DND-41 (cell line): ENCODE data around the gene DHRSX.

Source experiments
- ATAC-seq: fragments of 200-7000 bp; cut with Tn5 transposase; 3 replicates; pipeline ENCODE4 v1.9.1; 2021; ENCODE audit warnings: low read depth; ENCODE audit not compliant: insufficient read depth
- DNase-seq: peaks from one replicate; pipeline ENCODE4 v3.0.0-alpha.2; 2020
- H2AFZ ChIP-seq: 2 replicates; pipeline ENCODE4 v1.6.0; 2012; ENCODE audit warnings: low read depth, low read length
- H3K27ac ChIP-seq: 2 replicates; pipeline ENCODE4 v1.5.1; 2012; ENCODE audit warnings: low read length, inconsistent platforms
- H3K27me3 ChIP-seq: fragments of 200-600 bp; sonication (generic); 2 replicates; pipeline ENCODE4 v1.6.0; 2012; ENCODE audit warnings: low read length, mild to moderate bottlenecking, inconsistent platforms; ENCODE audit not compliant: insufficient read depth, poor library complexity
- H3K36me3 ChIP-seq: 2 replicates; pipeline ENCODE4 v1.5.1; 2012; ENCODE audit warnings: low read length, inconsistent platforms; ENCODE audit not compliant: insufficient read depth
- H3K4me1 ChIP-seq: 2 replicates; pipeline ENCODE4 v1.5.1; 2012; ENCODE audit warnings: mild to moderate bottlenecking, low read length; ENCODE audit not compliant: insufficient read depth
- H3K4me2 ChIP-seq: 2 replicates; pipeline ENCODE4 v1.6.0; 2012; ENCODE audit warnings: mild to moderate bottlenecking, moderate library complexity, low read length, inconsistent platforms; ENCODE audit not compliant: insufficient read depth
- H3K4me3 ChIP-seq, 2 experiments: fragments of 200-600 bp in 1 of 2; shearing (Covaris generic) in 1 of 2; 2 replicates each; pipeline ENCODE4 v1.5.1; 2012 to 2016; ENCODE audit warnings: inconsistent platforms in 2 of 2, low read length in 2 of 2, mild to moderate bottlenecking in 2 of 2, low read depth in 1 of 2, moderate library complexity in 1 of 2
- H3K79me2 ChIP-seq: 2 replicates; pipeline ENCODE4 v1.6.0; 2012; ENCODE audit warnings: low read length, inconsistent platforms; ENCODE audit not compliant: insufficient read depth
- H3K9ac ChIP-seq: 2 replicates; pipeline ENCODE4 v1.6.0; 2012; ENCODE audit warnings: low read depth, mild to moderate bottlenecking, inconsistent platforms, low read length, moderate library complexity
- H3K9me3 ChIP-seq: 2 replicates; pipeline ENCODE4 v1.5.1; 2012; ENCODE audit warnings: low read length, moderate library complexity, mild to moderate bottlenecking, inconsistent platforms; ENCODE audit not compliant: insufficient read depth, severe bottlenecking
- H4K20me1 ChIP-seq: 2 replicates; pipeline ENCODE4 v1.6.0; 2012; ENCODE audit warnings: low read length; ENCODE audit not compliant: insufficient read depth
- EZH2 ChIP-seq: IDR thresholded peaks from 3 replicates; pipeline ENCODE4 v1.6.1; 2012; ENCODE audit warnings: borderline replicate concordance, low read depth, mild to moderate bottlenecking, moderate library complexity, low read length, inconsistent platforms; ENCODE audit not compliant: severe bottlenecking
- TF ChIP-seq, protein P1 (sequence below): IDR thresholded peaks from 2 replicates; pipeline ENCODE4 v1.5.1; 2012; ENCODE audit warnings: borderline replicate concordance, low read length, moderate library complexity, mild to moderate bottlenecking; ENCODE audit not compliant: poor library complexity, severe bottlenecking; ENCODE audit errors: extremely low read depth

Gene DHRSX

DNA sequence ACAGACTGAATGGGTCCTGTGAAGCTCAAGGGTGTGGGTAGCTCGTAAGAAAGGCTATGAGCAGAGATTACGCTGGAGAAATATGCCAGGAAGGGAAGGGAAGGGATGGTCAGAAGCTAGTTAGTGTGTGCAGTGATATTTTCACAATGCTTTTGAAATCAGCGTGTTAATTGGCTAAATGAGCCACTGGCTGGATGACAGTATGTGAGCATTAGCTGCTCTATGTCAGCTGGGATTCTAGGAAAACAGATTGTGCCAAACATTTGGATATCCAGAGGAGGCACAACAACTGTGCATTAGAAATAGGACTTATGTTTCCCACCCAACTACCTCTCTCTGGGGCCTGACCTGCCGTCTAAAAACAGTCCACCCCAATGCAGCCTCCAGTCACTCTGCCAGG, 168.5 kb downstream of the DHRSX start:
- Histone ChIP-seq H3K9me3 (no peaks in the 10 kb centered on the region), H4K20me1 (no peaks in the 10 kb centered on the region), H3K4me2 (no peak overlapping the region), H3K4me3 (no peak overlapping the region), H3K27me3 (no peaks in the 10 kb centered on the region), H2AFZ (no peak overlapping the region), H3K4me1 (no peaks in the 10 kb centered on the region), H3K79me2 (no peaks in the 10 kb centered on the region), H3K9ac (no peak overlapping the region), H3K36me3 (no peaks in the 10 kb centered on the region), H3K27ac (no peak overlapping the region)
- ATAC-seq (no peak), DNase-seq (no peak)
- TF ChIP-seq, protein P1, sequence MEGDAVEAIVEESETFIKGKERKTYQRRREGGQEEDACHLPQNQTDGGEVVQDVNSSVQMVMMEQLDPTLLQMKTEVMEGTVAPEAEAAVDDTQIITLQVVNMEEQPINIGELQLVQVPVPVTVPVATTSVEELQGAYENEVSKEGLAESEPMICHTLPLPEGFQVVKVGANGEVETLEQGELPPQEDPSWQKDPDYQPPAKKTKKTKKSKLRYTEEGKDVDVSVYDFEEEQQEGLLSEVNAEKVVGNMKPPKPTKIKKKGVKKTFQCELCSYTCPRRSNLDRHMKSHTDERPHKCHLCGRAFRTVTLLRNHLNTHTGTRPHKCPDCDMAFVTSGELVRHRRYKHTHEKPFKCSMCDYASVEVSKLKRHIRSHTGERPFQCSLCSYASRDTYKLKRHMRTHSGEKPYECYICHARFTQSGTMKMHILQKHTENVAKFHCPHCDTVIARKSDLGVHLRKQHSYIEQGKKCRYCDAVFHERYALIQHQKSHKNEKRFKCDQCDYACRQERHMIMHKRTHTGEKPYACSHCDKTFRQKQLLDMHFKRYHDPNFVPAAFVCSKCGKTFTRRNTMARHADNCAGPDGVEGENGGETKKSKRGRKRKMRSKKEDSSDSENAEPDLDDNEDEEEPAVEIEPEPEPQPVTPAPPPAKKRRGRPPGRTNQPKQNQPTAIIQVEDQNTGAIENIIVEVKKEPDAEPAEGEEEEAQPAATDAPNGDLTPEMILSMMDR, result no peak
- no peak for TF ChIP-seq EZH2

DNA sequence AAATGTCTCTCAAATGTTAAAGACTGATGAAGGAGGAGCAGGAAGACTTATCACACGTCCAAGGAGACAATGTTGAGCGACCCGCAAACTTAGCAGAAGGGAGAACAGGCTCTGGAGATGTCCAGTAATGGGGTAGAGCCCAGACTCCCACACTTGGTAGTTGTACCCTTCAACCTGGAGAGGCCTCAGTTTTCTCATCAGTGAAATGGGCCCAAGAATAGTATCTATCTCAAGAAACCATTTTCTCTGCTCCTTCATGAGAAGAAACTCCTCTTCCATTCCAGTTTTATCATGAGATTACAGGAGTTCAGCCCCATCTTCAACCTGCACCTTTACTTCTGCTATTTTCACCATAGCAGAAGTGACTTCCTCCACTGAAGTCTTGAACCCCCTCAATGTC, 169.9 kb downstream of the DHRSX start:
- no peak overlapping the region for H3K9ac ChIP-seq
- ATAC-seq (no peak), DNase-seq (no peak)
- no peaks in the 10 kb centered on the region for H4K20me1 ChIP-seq
- H3K9me3 ChIP-seq, result no peaks in the 10 kb centered on the region
- H2AFZ ChIP-seq, result no peak overlapping the region
- H3K27me3 ChIP-seq, result no peaks in the 10 kb centered on the region
- H3K4me1 ChIP-seq, result no peaks in the 10 kb centered on the region
- TF ChIP-seq, protein P1, result no peak
- no peak for TF ChIP-seq EZH2
- H3K4me3 ChIP-seq, result no peak overlapping the region
- no peaks in the 10 kb centered on the region for H3K79me2 ChIP-seq
- H3K27ac ChIP-seq, result no peak overlapping the region
- H3K4me2 ChIP-seq, result no peak overlapping the region
- no peaks in the 10 kb centered on the region for H3K36me3 ChIP-seq

DNA sequence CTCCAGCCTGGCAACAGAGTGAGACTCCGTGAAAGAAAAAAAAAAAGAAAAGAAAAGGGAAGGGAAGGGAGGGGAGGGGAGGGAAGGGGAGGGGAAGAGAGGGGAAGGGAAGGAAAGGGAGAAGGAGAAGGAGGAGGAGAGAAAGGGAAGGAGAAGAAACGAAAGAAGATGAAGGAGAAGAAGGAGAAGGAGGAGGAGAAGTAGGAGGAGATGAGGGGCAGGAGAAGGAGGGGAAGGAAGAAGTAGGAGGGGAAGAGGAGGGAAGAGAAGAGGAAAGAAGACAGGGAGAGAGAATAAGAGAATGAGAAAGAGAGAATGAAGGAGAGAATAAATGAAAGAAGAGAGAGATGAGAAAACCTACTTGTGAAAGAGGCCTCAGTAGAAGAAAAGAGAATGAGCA, 170.3 kb downstream of the DHRSX start:
- TF ChIP-seq, protein P1, result no peak
- TF ChIP-seq EZH2, result no peak
- H3K27me3 ChIP-seq, result no peaks in the 10 kb centered on the region
- DNase-seq (no peak), ATAC-seq (no peak)
- no peak overlapping the region for H3K4me3 ChIP-seq
- no peaks in the 10 kb centered on the region for H3K79me2 ChIP-seq
- no peaks in the 10 kb centered on the region for H3K36me3 ChIP-seq
- no peak overlapping the region for H3K27ac ChIP-seq
- H3K4me1 ChIP-seq, result no peaks in the 10 kb centered on the region
- no peaks in the 10 kb centered on the region for H4K20me1 ChIP-seq
- no peaks in the 10 kb centered on the region for H3K9me3 ChIP-seq
- H3K4me2 ChIP-seq, result no peak overlapping the region
- H2AFZ ChIP-seq, result no peak overlapping the region
- H3K9ac ChIP-seq, result no peak overlapping the region

GRCh38 chrX:2327423-2327822, 173.4 kb downstream of the DHRSX start:
- Histone ChIP-seq H3K79me2 (no peaks in the 10 kb centered on the region), H3K27me3 (no peaks in the 10 kb centered on the region), H3K4me1 (no peaks in the 10 kb centered on the region), H3K36me3 (no peaks in the 10 kb centered on the region), H3K4me2 (no peak overlapping the region), H2AFZ (no peak overlapping the region), H3K27ac (no peak overlapping the region), H4K20me1 (no peaks in the 10 kb centered on the region), H3K9ac (no peak overlapping the region), H3K9me3 (no peaks in the 10 kb centered on the region), H3K4me3 (no peak overlapping the region)
- DNase-seq (no peak), ATAC-seq (no peak)
- TF ChIP-seq EZH2, result no peak
- TF ChIP-seq, protein P1, result no peak
